Fibroblast of lung (primary cell): ENCODE measurements around the gene VPS35L.

Source experiments
- EZH2 ChIP-seq: IDR thresholded peaks from 2 replicates; pipeline ENCODE4 v1.5.1; 2012; ENCODE audit warnings: low read length, control low read depth, mild to moderate bottlenecking; ENCODE audit errors: missing control alignments
- TF ChIP-seq, protein P1 (sequence below), 2 donors: IDR thresholded peaks in 1 of 2; conservative IDR thresholded peaks in 1 of 2; 1 replicate in 1 of 2; 2 replicates in 1 of 2; pipeline ENCODE4 v1.5.1; 2011 to 2012; ENCODE audit warnings: low read length in 2 of 2, control low read depth in 1 of 2, inconsistent platforms in 1 of 2, low read depth in 1 of 2, mild to moderate bottlenecking in 1 of 2

DNA sequence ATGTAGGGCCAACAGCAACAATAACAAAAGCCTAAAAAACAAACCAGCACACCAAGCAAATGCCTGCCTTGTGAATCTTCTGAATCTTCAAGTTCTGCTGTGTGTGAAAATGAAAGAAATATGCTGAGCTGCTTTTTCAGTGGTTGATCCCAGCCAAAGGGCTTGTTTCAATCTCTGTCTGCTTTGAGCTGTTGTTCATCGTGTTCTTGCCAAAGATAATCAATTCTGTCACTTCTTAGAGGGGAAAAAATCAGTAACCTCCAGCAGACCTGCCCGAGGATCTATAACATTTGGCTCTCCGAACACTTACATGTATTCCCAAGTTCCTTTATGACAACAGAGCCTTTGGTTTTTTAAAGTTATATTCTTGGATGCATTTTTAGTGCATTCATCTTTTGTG is 65.9 kb downstream of the VPS35L start:
- TF ChIP-seq, protein P1, sequence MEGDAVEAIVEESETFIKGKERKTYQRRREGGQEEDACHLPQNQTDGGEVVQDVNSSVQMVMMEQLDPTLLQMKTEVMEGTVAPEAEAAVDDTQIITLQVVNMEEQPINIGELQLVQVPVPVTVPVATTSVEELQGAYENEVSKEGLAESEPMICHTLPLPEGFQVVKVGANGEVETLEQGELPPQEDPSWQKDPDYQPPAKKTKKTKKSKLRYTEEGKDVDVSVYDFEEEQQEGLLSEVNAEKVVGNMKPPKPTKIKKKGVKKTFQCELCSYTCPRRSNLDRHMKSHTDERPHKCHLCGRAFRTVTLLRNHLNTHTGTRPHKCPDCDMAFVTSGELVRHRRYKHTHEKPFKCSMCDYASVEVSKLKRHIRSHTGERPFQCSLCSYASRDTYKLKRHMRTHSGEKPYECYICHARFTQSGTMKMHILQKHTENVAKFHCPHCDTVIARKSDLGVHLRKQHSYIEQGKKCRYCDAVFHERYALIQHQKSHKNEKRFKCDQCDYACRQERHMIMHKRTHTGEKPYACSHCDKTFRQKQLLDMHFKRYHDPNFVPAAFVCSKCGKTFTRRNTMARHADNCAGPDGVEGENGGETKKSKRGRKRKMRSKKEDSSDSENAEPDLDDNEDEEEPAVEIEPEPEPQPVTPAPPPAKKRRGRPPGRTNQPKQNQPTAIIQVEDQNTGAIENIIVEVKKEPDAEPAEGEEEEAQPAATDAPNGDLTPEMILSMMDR (conservative IDR thresholded peaks at IDR 0.05 in 1 of 2, IDR thresholded peaks at IDR 0.05 in 1 of 2; ENCODE audit: low read depth in 1 of 2, low read length in 2 of 2), result no peak
- no peak for TF ChIP-seq EZH2
